GM18498 (cell line): ENCODE results near the gene MCEMP1.
A peak's percentile ranks its signal among the peaks of the same experiment; 100 is the strongest.

Experiments used
- ATAC-seq: cut with Tn5 transposase; IDR thresholded peaks from one replicate; pipeline ENCODE4 v1.9.1; 2021; ENCODE audit warnings: mild to moderate bottlenecking, moderate library complexity; ENCODE audit not compliant: unreplicated experiment

The MCEMP1 gene

DNA sequence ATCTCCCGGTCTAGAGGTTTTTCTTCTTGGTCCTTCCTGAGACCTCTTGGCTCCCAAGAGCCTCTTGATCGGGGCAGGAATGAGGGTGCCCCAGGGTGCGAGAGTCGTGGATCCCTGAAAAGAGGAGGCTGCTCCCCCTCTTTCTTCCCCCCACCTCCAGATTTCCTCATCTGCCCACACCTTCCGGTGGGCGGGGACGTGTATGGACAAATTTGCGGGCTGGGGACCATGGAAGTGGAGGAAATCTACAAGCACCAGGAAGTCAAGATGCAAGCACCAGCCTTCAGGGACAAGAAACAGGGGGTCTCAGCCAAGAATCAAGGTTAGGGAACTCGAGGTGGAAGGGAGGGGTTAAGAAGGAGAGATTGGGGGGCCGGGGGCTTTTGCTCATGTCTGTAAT is at the start of gene MCEMP1:
MCEMP1 (plus strand) TSS at position 237 of the 400 bp plus-strand sequence; CDS start at position 268, 31 bp downstream.
- no peak for ATAC-seq

DNA sequence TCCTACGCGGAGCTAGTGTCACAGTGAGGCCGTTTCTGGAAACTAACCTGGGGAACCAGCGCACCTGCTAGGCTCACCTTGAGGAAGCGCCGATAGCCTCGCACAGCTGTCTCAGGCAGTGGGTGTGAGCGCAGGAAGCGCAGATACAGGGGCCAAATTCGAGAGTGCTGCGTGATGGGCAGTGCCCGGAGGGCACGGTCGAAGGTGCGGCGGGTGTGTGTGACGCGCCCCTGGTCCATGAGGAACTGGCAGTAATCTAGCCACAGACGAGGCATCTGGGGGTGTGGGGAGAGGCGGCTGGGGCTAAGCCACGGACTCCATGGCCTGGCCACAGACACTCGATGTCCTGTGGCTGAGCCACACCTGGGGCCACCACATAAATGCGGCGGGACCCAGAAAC is 49.7 kb upstream of the MCEMP1 start:
- no peak for ATAC-seq

GRCh38 chr19:7628589-7629311 is 48.1 kb upstream of the MCEMP1 start:
- no peak for ATAC-seq

DNA sequence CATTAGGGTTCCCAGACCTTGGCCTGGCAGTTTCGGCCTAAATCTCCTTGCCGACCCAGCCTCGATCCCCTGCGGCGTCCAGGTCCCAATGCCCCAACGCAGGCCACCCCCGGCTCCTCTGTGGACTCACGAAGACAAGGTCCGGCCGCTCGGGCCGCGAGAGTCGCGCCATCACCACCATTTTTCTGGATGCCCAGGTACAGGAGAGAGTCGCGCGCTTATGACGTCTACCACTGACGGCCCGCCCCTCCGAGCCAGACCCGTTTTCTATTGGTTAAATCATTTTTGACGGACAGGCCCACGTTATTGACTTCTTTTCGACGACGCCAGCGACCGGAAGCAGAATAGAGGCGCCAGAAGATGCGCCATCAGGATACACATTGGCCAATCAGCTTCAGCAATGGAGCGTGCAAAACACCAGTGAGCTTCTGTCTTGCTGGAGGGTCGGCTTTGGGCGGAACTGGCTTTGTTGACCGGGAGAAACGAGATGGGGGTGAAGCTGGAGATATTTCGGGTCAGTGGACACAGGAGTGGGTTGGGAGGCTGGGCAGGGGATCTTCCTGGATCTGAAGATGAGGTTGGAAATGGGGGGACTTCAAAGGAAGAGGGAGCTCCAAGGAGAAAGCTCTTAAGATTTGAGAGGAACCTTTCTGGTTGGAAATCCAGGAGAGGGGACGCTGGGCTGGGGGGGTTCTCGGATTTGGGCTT is 47.4 kb upstream of the MCEMP1 start, which contains the start of the genes PET100 and XAB2:
PET100 (plus strand) TSS at position 447 of the 708 bp plus-strand sequence; CDS start at position 488, 41 bp downstream.
XAB2 (minus strand) TSS at position 199 of the 708 bp plus-strand sequence; CDS start at position 181, 18 bp downstream.
- ATAC-seq = peak; percentile 91

DNA sequence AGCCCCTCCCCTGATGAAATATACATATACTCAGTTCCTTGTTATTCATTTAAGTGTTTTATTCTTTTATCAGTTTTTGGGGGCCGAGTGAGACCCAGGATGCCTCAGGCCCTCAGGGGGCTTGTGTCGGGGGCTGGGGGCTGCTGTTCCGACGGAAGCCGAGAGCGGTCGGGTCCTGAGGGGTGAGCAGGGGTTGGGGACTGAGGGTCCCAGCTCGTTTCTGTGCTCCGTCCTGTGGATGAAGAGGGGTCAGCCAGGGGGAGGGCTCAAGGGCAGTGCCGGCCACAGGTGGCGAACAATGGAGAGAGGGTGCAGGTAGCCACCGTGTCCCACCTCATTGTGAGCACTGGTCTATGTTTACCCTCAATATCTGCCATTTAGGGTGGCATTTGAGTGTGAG is 45.3 kb upstream of the MCEMP1 start:
- ATAC-seq = no peak

- no peak for ATAC-seq
Measured at GRCh38 chr19:7632340-7633203, 44.3 kb upstream of the MCEMP1 start.

- no peak for ATAC-seq
Measured at GRCh38 chr19:7633698-7634097, 43.2 kb upstream of the MCEMP1 start, which contains the start of gene PCP2. TSS of gene PCP2 (minus strand) at chr19:7633719. CDS start at chr19:7633457, 262 bp downstream.

DNA sequence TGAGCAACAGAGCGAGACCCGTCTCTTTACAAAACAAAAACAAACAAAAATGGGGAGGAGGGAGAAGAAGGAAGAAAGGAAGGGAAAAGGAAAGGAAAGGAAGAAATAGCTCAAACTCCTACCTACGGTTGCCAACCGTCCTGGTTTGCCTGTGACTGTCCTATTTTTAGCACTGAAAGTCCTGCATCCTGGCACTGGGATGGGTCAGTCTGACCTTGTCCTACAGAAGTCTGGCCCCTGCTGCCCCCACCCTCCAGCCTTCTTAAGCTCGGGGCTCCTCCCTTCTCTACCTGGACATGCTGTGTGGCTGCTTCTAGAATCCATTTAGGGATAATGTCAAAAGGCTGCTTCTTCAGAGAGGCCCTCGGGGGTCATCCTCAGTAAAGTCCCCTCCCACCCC is 41.2 kb upstream of the MCEMP1 start:
- no peak for ATAC-seq

- no peak for ATAC-seq
Measured at GRCh38 chr19:7636317-7636690, 40.6 kb upstream of the MCEMP1 start.

GRCh38 chr19:7636691-7637373 is 40.1 kb upstream of the MCEMP1 start, which contains the start of gene STXBP2:
TSS of gene STXBP2 (plus strand) at chr19:7637110. CDS start at chr19:7637150, 40 bp downstream.
- ATAC-seq = peak; percentile 75

- peak; percentile 16 for ATAC-seq
Measured at GRCh38 chr19:7637374-7638256, 39.3 kb upstream of the MCEMP1 start.

GRCh38 chr19:7638802-7639465 is 38.0 kb upstream of the MCEMP1 start:
- no peak for ATAC-seq

- no peak for ATAC-seq
Measured at GRCh38 chr19:7639863-7640348, 37.0 kb upstream of the MCEMP1 start.

- no peak for ATAC-seq
Measured at GRCh38 chr19:7640803-7641202, 36.1 kb upstream of the MCEMP1 start.

DNA sequence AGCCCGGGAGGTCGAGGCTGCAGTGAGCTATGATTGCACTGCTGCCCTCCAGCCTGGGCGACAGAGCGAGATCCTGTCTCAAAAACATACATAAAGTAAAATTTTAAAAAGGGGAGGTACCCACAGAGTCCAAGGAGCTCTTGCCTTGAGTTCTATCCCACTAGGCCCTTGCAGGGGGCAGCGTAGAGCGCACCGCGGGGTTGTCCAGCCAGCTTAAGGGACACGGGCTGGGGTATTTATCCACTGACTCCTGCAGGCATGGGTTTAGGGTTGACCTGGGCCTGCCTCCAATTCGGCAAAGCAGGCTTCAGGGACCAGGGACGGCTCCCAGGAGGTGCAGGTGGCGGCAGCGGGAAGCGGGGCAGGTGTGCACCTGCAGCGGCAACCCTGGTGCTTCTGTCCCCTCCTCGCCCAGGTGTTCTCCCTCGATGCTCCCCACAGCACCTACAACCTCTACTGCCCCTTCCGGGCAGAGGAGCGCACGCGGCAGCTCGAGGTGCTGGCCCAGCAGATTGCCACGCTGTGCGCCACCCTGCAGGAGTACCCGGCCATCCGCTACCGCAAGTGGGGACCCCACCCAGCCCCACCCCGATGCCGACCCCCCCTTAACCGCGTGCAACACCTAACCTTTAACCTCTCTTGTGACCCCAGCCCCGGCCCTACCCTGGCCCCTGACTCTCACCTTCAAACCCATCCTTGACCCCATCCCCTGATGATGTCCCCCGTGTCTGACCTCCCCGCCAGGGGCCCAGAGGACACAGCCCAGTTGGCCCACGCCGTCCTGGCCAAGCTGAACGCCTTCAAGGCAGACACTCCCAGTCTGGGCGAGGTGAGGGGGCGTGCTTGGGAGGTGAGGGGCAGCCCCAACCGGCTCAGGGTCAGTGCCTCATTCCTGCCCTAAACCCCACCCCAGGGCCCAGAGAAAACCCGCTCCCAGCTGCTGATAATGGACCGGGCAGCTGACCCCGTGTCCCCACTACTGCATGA is 35.3 kb upstream of the MCEMP1 start:
- no peak for ATAC-seq

- no peak for ATAC-seq
Measured at GRCh38 chr19:7642295-7643030, 34.4 kb upstream of the MCEMP1 start.

DNA sequence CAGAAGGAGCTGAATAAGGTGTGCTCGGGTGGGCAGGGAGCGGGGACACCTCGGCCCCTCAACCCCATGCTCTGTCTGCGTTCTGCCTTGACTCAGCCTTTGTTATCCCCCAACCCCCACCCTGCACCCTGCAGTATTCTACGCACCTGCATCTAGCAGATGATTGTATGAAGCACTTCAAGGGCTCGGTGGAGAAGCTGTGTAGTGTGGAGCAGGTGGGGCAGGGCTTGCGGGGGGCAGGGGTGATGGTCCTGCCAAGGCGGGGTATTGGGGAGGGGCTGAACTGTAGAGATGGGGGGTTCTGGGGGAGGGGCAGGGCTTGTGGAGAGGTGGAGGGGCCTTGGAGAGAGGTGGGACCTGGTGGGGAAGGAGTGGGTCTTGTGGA is 33.9 kb upstream of the MCEMP1 start:
- no peak for ATAC-seq
